Measurements from ENCODE around the gene SLC22A12.

Gene SLC22A12

DNA sequence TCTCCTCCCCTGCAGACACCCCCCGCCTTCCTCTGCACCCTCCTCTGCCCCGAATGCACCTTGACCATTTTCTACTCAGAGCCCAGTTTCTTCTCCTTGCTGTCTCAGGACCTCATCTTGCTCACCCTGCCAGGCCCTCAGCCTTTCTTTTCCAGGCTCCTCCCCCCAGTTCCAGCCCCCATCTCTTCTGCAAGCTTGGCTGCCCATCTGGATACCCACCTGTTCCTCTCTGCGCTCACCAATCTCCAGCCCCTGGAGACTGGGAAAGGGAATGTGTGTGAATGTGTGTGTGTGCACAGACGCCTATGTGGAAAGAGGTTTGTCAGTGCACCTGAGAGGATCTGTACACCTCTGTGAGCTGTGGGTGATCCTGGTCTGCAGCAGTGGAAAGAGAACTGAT is 36.4 kb downstream of the SLC22A12 start:
- no peak overlapping the region for H3K4me3 ChIP-seq (ENCODE audit: low read depth, low read length)
- DNase-seq (ENCODE audit: low read depth) = no peak
- no peak for TF ChIP-seq CTCF (IDR thresholded peaks at IDR 0.05; ENCODE audit: low read depth, low read length, missing control alignments)

DNA sequence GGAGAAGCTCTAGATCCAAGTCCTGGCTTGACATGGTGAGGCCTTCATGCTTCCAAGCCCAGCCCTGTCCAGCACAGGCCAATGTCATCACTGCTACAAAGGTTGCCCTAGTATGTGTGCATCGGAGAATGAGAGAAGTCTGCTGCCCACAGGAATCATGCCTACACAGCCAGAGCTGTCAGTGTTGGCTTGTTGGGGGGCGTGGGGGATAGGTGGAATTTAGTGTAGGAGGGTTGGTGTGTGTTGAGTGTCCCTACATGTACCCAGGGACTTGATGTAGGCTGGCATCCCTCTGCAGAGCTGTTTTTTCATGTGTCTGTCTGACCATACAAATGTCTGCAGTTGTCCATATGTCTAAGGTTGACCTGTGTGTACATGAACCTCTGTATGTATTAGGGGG is 37.6 kb downstream of the SLC22A12 start:
- no peak overlapping the region for H3K4me3 ChIP-seq (ENCODE audit: low read depth, low read length)
- TF ChIP-seq CTCF (IDR thresholded peaks at IDR 0.05; ENCODE audit: low read depth, low read length, missing control alignments) = no peak
- DNase-seq (ENCODE audit: low read depth) = no peak

DNA sequence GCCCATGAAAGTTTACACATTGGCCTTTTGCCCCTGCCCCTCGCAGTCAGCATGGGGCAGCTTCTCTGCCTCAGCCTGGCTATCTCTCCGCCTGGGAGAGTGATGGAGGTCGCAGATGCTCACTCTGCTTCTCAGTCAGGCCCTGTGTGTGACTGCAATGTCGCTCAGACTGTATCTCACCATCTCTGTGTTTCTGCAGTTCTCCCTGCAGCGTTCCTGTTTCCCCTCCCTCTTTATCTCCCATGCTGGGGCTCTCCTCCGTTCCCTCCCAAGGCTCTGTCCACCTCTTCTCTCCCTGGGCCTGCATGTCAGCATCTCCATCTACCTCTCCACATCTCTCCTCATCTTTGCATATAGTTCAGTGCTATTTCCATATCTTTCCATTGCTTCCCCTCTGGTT is 38.1 kb downstream of the SLC22A12 start:
- no peak overlapping the region for H3K4me3 ChIP-seq (ENCODE audit: low read depth, low read length)
- no peak for DNase-seq (ENCODE audit: low read depth)
- TF ChIP-seq CTCF (IDR thresholded peaks at IDR 0.05; ENCODE audit: low read depth, low read length, missing control alignments) = no peak

DNA sequence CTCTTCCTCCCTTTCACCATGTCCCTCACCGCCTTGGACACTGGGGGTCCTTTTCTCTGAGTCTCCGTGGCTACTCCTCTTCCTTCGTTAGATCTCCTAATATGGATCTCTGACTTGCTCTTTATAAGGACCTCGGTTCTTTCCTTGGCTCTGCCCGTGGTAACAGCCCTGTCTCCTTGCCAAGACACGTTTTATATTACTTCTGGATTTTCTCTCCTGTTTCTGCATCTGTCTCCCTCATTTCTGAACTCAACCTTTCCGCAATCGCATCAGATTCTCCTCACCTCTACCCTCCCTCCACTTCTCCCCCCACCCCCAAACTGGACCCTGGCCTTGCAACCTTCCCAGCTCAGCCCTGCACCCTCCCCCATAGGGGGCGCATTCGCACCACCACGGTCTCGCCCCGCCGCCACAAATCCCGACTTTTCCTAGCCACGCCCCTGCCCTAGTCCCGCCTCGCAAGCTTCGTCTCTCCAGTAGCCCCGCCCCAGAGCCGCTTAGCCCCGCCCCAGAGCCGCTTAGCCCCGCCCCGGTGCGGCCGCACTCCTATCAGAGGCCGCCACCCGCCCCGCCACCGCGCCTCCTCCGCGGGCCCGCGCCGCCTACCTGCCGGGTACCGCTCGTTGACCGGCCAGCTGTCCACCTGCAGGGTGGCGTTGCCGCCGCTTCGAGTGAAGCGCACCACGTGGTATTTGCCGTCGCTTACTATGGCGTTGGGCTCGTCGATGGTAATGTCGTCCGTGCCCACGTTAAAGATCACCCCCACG is 39.0 kb downstream of the SLC22A12 start:
- DNase-seq (ENCODE audit: low read depth) = no peak
- no peak for TF ChIP-seq CTCF (IDR thresholded peaks at IDR 0.05; ENCODE audit: low read depth, low read length, missing control alignments)
- no peak overlapping the region for H3K4me3 ChIP-seq (ENCODE audit: low read depth, low read length)

GRCh38 chr11:64631675-64632074 is 40.7 kb downstream of the SLC22A12 start:
- no peak overlapping the region for H3K4me3 ChIP-seq (ENCODE audit: low read depth, low read length)
- no peak for DNase-seq (ENCODE audit: low read depth)
- TF ChIP-seq CTCF (IDR thresholded peaks at IDR 0.05; ENCODE audit: low read depth, low read length, missing control alignments) = no peak

DNA sequence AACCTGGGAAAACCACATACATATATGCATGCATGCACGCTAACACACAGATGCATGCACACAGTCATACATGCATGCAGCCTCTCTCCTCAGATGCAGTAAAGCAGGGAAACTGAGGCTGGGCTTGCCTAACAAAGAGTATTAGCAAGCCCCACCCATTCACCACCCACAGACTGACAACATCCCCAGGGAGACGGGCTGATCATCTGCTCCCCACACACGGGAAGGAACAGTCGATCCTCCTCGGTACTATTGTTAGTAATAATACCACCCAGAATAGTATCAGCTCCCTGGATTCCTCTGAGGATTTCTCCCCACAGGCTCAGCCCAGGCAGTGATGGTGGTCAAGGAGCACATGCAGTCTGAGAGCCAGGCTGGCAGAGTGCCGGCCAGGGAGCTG is 41.2 kb downstream of the SLC22A12 start:
- TF ChIP-seq CTCF (IDR thresholded peaks at IDR 0.05; ENCODE audit: low read depth, low read length, missing control alignments) = no peak
- no peak for DNase-seq (ENCODE audit: low read depth)
- H3K4me3 ChIP-seq (ENCODE audit: low read depth, low read length) = no peak overlapping the region

DNA sequence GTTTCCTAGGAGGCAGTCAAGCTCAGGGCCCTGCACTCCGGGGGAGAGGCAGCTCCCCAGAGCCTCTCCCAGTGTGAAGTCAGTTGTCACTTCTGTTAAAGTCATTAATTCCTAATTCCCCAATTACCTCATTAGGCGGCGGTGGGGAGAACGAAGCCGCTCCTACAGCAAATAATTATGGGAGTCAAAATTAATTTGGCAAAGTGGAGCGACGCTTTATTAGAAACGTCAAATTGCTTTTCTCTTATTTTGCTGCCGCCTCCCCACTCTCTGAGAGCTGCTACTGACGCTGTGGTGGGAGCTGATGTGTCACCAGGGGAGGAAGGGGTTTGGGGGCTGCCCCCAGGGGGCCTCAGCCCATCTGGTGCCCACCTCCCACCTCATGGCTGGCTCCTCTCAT is 41.6 kb downstream of the SLC22A12 start:
- no peak for DNase-seq (ENCODE audit: low read depth)
- TF ChIP-seq CTCF (IDR thresholded peaks at IDR 0.05; ENCODE audit: low read depth, low read length, missing control alignments) = no peak

More for the DNA sequence above, 41.6 kb downstream of the SLC22A12 start:
- H3K4me3 ChIP-seq (ENCODE audit: low read depth, low read length) = no peak overlapping the region

All from GM12864 (cell line).